T-cell (primary cell): Measurements from ENCODE around the gene CHDH. TPM values are rescaled to one million over a fixed set of nuclear protein-coding genes. Genes with fewer than 3 reads are reported as not detected.

Source experiments
- ATAC-seq, 4 experiments: fragments of 200-7000 bp in 3 of 4; fragments of 150-1000 bp in 1 of 4; cut with Tn5 transposase; replicated peaks in 1 of 4; 1 replicate in 3 of 4; 2 replicates in 1 of 4; pipeline ENCODE4 v1.10.0; 2021; ENCODE audit warnings: moderate library complexity in 3 of 4, mild to moderate bottlenecking in 2 of 4, moderate number of reproducible peaks in 1 of 4
- CTCF ChIA-PET, 2 donors: fragments of 300-600 bp; sonication (Branson Sonifier 250); formaldehyde crosslinking; loops; one replicate each; lab custom pipeline; 2022; ENCODE audit warnings: antibody characterized with exemption in 2 of 2; lab: Charles Lee
- POLR2A ChIA-PET, 2 donors: fragments of 300-600 bp; sonication (Branson Sonifier 250); formaldehyde crosslinking; loops; one replicate each; lab custom pipeline; 2022; ENCODE audit warnings: antibody characterized with exemption in 2 of 2; lab: Charles Lee
- DNase-seq, 35 experiments: peaks; one replicate each; pipeline versions ENCODE4 v3.0.0 to v3.0.0-alpha.2; 2013 to 2023
- H3K27ac ChIP-seq: one replicate; pipeline ENCODE4 v1.5.1; 2013; ENCODE audit warnings: low read length
- H3K27me3 ChIP-seq, 2 experiments: replicated peaks in 1 of 2; 1 replicate in 1 of 2; 2 replicates in 1 of 2; pipeline versions ENCODE4 v1.6.1 to v1.7.0; 2013; ENCODE audit warnings: low read length in 1 of 2, mixed read lengths in 1 of 2; ENCODE audit not compliant: control insufficient read depth in 2 of 2, insufficient read depth in 2 of 2; ENCODE audit errors: extremely low read depth in 1 of 2
- H3K36me3 ChIP-seq, 2 donors: 1 replicate in 1 of 2; 2 replicates in 1 of 2; pipeline versions ENCODE4 v1.6.1 to v1.7.0; 2013; ENCODE audit warnings: low read length in 1 of 2; ENCODE audit not compliant: control insufficient read depth in 2 of 2, insufficient read depth in 1 of 2; ENCODE audit errors: extremely low read depth in 1 of 2
- H3K4me1 ChIP-seq, 2 experiments: 1 replicate in 1 of 2; 2 replicates in 1 of 2; pipeline versions ENCODE4 v1.6.1 to v1.7.0; 2013; ENCODE audit warnings: low read length in 2 of 2, mixed read lengths in 1 of 2; ENCODE audit not compliant: insufficient read depth in 2 of 2, control insufficient read depth in 1 of 2; ENCODE audit errors: extremely low read depth in 1 of 2
- H3K4me3 ChIP-seq, 2 donors: 1 replicate in 1 of 2; 2 replicates in 1 of 2; pipeline versions ENCODE4 v1.5.1 to v1.7.0; 2013; ENCODE audit warnings: mild to moderate bottlenecking in 2 of 2, low read length in 1 of 2, moderate library complexity in 1 of 2; ENCODE audit not compliant: control insufficient read depth in 1 of 2; ENCODE audit errors: extremely low read depth in 1 of 2
- H3K9me3 ChIP-seq: 2 replicates; pipeline ENCODE4 v1.7.0; 2013
- H3K27ac Mint-ChIP-seq, 2 donors: one replicate each; pipeline ENCODE4 v1.8.0; 2020 to 2021; ENCODE audit warnings: mild to moderate bottlenecking in 2 of 2, mixed read lengths in 2 of 2
- H3K27me3 Mint-ChIP-seq, 2 donors: one replicate each; pipeline ENCODE4 v1.8.0; 2021 to 2022; ENCODE audit warnings: mixed read lengths in 2 of 2
- H3K36me3 Mint-ChIP-seq: one replicate; pipeline ENCODE4 v1.8.0; 2021; ENCODE audit warnings: mixed read lengths
- H3K4me1 Mint-ChIP-seq, 3 donors: one replicate each; pipeline ENCODE4 v1.8.0; 2020 to 2022; ENCODE audit warnings: mixed read lengths in 3 of 3, mild to moderate bottlenecking in 1 of 3
- H3K4me3 Mint-ChIP-seq, 3 donors: one replicate each; pipeline ENCODE4 v1.8.0; 2020 to 2022; ENCODE audit warnings: mild to moderate bottlenecking in 3 of 3, mixed read lengths in 3 of 3, moderate library complexity in 3 of 3
- H3K9me3 Mint-ChIP-seq, 3 donors: one replicate each; pipeline ENCODE4 v1.8.0; 2020 to 2022; ENCODE audit warnings: mixed read lengths in 3 of 3
- whole genome bisulfite sequencing: methylation state at CpG from one replicate; pipeline ENCODE4 v1.1.5; 2013; ENCODE audit warnings: missing lambda C conversion rate; ENCODE audit not compliant: insufficient coverage; 5-methylcytosine and 5-hydroxymethylcytosine counted together
- total RNA-seq, 35 experiments: library from RNA in 6 of 35; stranded (reverse) in 6 of 35; fragments of 120-200 nt in 1 of 35; gene quantifications; one replicate each; pipeline versions ENCODE4 v1.2.1 to v1.2.4 and lab custom pipeline; 2013 to 2026

The CHDH gene
- total RNA-seq, 5 donors from 2014 or later (not counting 1 experiment from before 2014, with no cell fraction given), result 0.18 to 2.3 (median 0.72) TPM

DNA sequence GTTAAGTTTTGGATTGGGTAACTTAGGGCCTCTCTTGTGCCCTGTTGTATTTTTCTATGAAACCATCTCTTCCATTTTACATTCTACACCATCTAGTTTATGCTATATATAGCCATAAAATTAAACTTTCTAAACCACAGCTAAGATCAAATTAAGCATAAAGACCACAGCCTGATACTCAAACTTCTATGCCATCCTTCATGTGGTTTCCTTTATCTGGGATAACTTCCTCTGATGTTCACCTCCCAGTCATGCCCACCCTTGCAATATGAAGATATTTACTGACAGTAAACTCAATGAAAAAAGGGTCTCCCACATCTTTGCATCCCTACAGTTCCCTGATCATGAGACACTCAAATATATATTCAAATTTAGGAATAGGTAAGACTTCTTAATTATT is 41.2 kb upstream of the CHDH start:
- Mint-ChIP-seq H3K36me3 (peaks cover 31% of the 10 kb centered on the region), H3K27ac (peak overlapping the region; percentile 54 to 55), H3K27me3 (no peaks in the 10 kb centered on the region), H3K9me3 (no peaks in the 10 kb centered on the region), H3K4me3 (peak overlapping the region in 1 of 3 donors; percentile 43), H3K4me1 (peaks cover 52 to 62% (median 58%) of the 10 kb centered on the region in 3 donors)
- POLR2A ChIA-PET, result no interaction called here
- DNase-seq (no peak), ATAC-seq (no peak)
- Histone ChIP-seq H3K4me3 (no peak overlapping the region), H3K27ac (no peak overlapping the region), H3K27me3 (no peaks in the 10 kb centered on the region), H3K9me3 (no peaks in the 10 kb centered on the region), H3K36me3 (peaks cover 0 to 25% of the 10 kb centered on the region in 2 donors), H3K4me1 (peaks cover 19 to 36% of the 10 kb centered on the region in 2 experiments)
- CTCF ChIA-PET, result no interaction called here

- H3K27ac Mint-ChIP-seq, result no peak overlapping the region
- no peaks in the 10 kb centered on the region for H3K9me3 Mint-ChIP-seq
- ChIA-PET CTCF (no interaction called here), POLR2A (no interaction called here)
- Histone ChIP-seq H3K4me1 (peaks cover 24 to 36% of the 10 kb centered on the region in 2 experiments), H3K27ac (no peak overlapping the region), H3K4me3 (no peak overlapping the region), H3K36me3 (peaks cover 0 to 25% of the 10 kb centered on the region in 2 donors), H3K27me3 (no peaks in the 10 kb centered on the region), H3K9me3 (no peaks in the 10 kb centered on the region)
- no peak overlapping the region for H3K4me3 Mint-ChIP-seq
- H3K36me3 Mint-ChIP-seq, result peaks cover 29% of the 10 kb centered on the region
- WGBS, result no CpG with 5 or more reads among the region's 3 CpGs
- no peak for ATAC-seq
- peaks cover 50 to 66% (median 58%) of the 10 kb centered on the region in 3 donors for H3K4me1 Mint-ChIP-seq
- H3K27me3 Mint-ChIP-seq, result no peaks in the 10 kb centered on the region
- no peak for DNase-seq
Observed at GRCh38 chr3:53885239-53885638, 39.0 kb upstream of the CHDH start.

GRCh38 chr3:53884623-53885022 is 38.4 kb upstream of the CHDH start:
- Histone ChIP-seq H3K4me3 (no peak overlapping the region), H3K4me1 (peaks cover 21 to 30% of the 10 kb centered on the region in 2 experiments), H3K9me3 (no peaks in the 10 kb centered on the region), H3K27ac (no peak overlapping the region), H3K27me3 (no peaks in the 10 kb centered on the region), H3K36me3 (peaks cover 0 to 27% of the 10 kb centered on the region in 2 donors)
- DNase-seq (no peak), ATAC-seq (no peak)
- H3K9me3 Mint-ChIP-seq, result no peaks in the 10 kb centered on the region
- CTCF ChIA-PET, result no interaction called here
- no peak overlapping the region for H3K4me3 Mint-ChIP-seq
- 95% methylated on average over 7 of the region's 11 CpGs for WGBS
- peaks cover 31% of the 10 kb centered on the region for H3K36me3 Mint-ChIP-seq
- H3K27me3 Mint-ChIP-seq, result no peaks in the 10 kb centered on the region
- H3K4me1 Mint-ChIP-seq, result peaks cover 50 to 64% (median 58%) of the 10 kb centered on the region in 3 donors
- POLR2A ChIA-PET, result no interaction called here
- no peak overlapping the region for H3K27ac Mint-ChIP-seq

DNA sequence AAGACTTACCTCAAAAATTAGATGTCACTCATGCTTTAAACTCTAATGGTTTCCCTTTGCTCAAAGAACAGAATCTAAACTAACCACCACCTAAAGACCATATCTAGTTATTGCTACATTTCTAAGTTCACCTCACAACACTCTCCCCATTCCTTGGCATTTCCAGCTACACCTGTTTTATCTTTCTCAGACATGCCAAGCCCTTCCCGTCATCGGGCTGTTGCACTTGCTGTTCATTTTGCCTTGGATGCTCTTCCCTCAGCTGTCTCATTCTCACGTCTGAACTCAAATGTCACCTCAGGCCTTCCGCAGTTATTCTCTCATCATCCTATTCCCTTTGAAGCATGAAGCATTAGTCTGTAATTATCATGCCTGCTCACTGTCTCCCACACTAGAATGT is 36.8 kb upstream of the CHDH start:
- H3K4me1 ChIP-seq, result peaks cover 21 to 25% of the 10 kb centered on the region in 2 experiments
- ChIA-PET CTCF (no interaction called here), POLR2A (interaction anchor here in 1 of 2 donors (0.5 kb wide), 1 partner anchor 15 kb away, joined by 3 read pairs; no protein-coding TSS in a partner anchor)
- H3K9me3 ChIP-seq, result no peaks in the 10 kb centered on the region
- peaks cover 0 to 41% of the 10 kb centered on the region in 2 donors for H3K36me3 ChIP-seq
- no peak for DNase-seq
- no peaks in the 10 kb centered on the region for H3K27me3 Mint-ChIP-seq
- peak overlapping the region in 1 of 2 donors; percentile 66 for H3K27ac Mint-ChIP-seq
- peaks cover 42 to 50% (median 46%) of the 10 kb centered on the region in 3 donors for H3K4me1 Mint-ChIP-seq
- no peaks in the 10 kb centered on the region for H3K9me3 Mint-ChIP-seq
- WGBS, result 93% methylated on average over 3 of the region's 4 CpGs
- ATAC-seq, result no peak
- no peak overlapping the region for H3K27ac ChIP-seq
- H3K4me3 Mint-ChIP-seq, result peak overlapping the region; percentile 95 to 100 (median 99)
- H3K4me3 ChIP-seq, result no peak overlapping the region
- H3K27me3 ChIP-seq, result no peaks in the 10 kb centered on the region
- H3K36me3 Mint-ChIP-seq, result peaks cover 32% of the 10 kb centered on the region

- Mint-ChIP-seq H3K4me1 (peaks cover 33 to 40% (median 35%) of the 10 kb centered on the region in 3 donors), H3K4me3 (peak within 1 kb of the TSS; percentile 95 to 100 (median 99)), H3K27me3 (no peaks in the 10 kb centered on the region), H3K9me3 (no peaks in the 10 kb centered on the region), H3K27ac (peak within 1 kb of the TSS; percentile 98 to 100), H3K36me3 (peaks cover 35% of the 10 kb centered on the region)
- CTCF ChIA-PET, result interaction anchor here in 1 of 2 donors (2.5 kb wide), 1 partner anchor 9 kb away, joined by 14 read pairs; the partner anchor contains the start of gene SELENOK
- DNase-seq, result peak; percentile 58 to 89 (median 78)
- H3K4me1 ChIP-seq, result peaks cover 15 to 18% of the 10 kb centered on the region in 2 experiments
- no peaks in the 10 kb centered on the region for H3K9me3 ChIP-seq
- peaks cover 0 to 50% of the 10 kb centered on the region in 2 donors for H3K36me3 ChIP-seq
- ATAC-seq, result peak; percentile 88 to 94 (median 92)
- H3K27ac ChIP-seq, result peak within 1 kb of the TSS; percentile 78
- peak within 1 kb of the TSS; percentile 79 to 90 for H3K4me3 ChIP-seq
- 2% methylated on average over 41 of the region's 65 CpGs for WGBS
- POLR2A ChIA-PET, result interaction anchor here in 1 of 2 donors (0.6 to 1.0 kb wide), 3 partner anchors 9 to 19 kb away, joined by 3 to 7 read pairs (median 3); partner anchors contain the start of gene SELENOK
- no peaks in the 10 kb centered on the region for H3K27me3 ChIP-seq
Observed at GRCh38 chr3:53881691-53882593, 35.7 kb upstream of the CHDH start, which contains the start of gene ACTR8. ACTR8 (minus strand) TSS chr3:53882152; CDS start chr3:53882101, 51 bp downstream.
